Measurements from ENCODE around the gene CHP1.

- TF ChIP-seq POLR2A (IDR thresholded peaks at IDR 0.05) (no peak), CTCF (IDR thresholded peaks at IDR 0.05) (no peak)
Measured at GRCh38 chr15:41285285-41285684, 54.2 kb downstream of the CHP1 start.
